A673 (cell line): ENCODE data around the gene MOXD1.

Source experiments
- CTCF ChIP-seq: fragments of 300-800, 200-600 bp; sonication (generic); conservative IDR thresholded peaks from 2 replicates; pipeline ENCODE4 v1.5.1; 2017; ENCODE audit warnings: low read depth, mild to moderate bottlenecking, antibody characterized with exemption, low read length, moderate library complexity, mixed read lengths
- EZH2 ChIP-seq: fragments of 200-600 bp; sonication (generic); IDR thresholded peaks from 2 replicates; pipeline ENCODE4 v1.6.1; 2017; ENCODE audit warnings: borderline replicate concordance, low read depth, mild to moderate bottlenecking, mixed read lengths, antibody characterized with exemption, low read length; ENCODE audit not compliant: poor library complexity, severe bottlenecking

- TF ChIP-seq CTCF (no peak), EZH2 (no peak)
These were observed 41.4 kb downstream of the MOXD1 start for GRCh38 chr6:132359886-132360285.
